OCI-LY1 (cell line): ENCODE measurements around the gene RND1.

Source experiments
- EZH2 ChIP-seq: fragments of 200-600 bp; sonication (generic), shearing (Covaris generic); IDR thresholded peaks from 2 replicates; pipeline ENCODE4 v1.8.0; 2017; ENCODE audit warnings: borderline replicate concordance, mixed run types, mild to moderate bottlenecking, antibody characterized with exemption, low read length, moderate library complexity, mixed read lengths
- TF ChIP-seq, protein P1 (sequence below): fragments of 200-600 bp; sonication (generic), shearing (Covaris generic); IDR thresholded peaks from 2 replicates; pipeline ENCODE4 v1.5.1; 2017; ENCODE audit warnings: mild to moderate bottlenecking, antibody characterized with exemption, low read length, moderate library complexity, mixed read lengths

DNA sequence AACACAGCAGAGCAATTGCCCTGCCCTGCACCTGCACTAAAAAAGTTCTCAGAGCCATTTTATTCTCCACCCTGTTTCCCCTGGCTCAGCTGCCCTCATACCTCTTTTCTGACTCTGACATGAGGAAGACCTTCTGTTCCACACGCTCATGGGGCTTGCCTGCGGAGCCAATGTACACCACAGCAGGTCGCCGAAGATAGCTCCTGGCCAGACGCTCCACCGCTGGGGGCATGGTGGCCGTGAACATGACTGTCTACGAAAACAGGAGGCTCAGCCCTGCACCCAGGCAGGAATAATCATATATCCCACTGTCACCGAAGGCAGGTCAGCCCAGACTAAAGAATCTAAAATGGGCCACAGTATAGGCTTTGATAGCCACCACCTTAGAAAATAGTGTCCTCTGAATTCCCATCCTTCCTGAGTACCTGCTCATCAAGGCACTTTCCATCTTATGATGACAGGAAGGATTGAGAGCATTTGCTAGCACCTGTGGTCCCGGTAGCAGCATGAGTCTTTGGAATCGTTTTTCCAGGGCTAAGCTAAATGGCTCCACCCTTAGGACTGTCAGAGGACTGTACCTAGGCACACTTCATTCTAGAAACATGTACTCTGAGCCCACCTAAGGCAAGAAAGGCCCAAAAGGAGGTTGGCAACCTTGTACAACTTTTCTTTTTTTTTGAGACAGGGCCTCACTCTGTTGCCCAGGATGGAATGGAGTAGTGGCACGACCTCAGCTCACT is 33.2 kb downstream of the RND1 start:
- TF ChIP-seq, protein P1, sequence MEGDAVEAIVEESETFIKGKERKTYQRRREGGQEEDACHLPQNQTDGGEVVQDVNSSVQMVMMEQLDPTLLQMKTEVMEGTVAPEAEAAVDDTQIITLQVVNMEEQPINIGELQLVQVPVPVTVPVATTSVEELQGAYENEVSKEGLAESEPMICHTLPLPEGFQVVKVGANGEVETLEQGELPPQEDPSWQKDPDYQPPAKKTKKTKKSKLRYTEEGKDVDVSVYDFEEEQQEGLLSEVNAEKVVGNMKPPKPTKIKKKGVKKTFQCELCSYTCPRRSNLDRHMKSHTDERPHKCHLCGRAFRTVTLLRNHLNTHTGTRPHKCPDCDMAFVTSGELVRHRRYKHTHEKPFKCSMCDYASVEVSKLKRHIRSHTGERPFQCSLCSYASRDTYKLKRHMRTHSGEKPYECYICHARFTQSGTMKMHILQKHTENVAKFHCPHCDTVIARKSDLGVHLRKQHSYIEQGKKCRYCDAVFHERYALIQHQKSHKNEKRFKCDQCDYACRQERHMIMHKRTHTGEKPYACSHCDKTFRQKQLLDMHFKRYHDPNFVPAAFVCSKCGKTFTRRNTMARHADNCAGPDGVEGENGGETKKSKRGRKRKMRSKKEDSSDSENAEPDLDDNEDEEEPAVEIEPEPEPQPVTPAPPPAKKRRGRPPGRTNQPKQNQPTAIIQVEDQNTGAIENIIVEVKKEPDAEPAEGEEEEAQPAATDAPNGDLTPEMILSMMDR, result no peak
- no peak for TF ChIP-seq EZH2
